ENCODE results near the gene SUSD3. TPM values are rescaled to one million over a fixed set of nuclear protein-coding genes. Genes with fewer than 3 reads are reported as not detected.

Gene SUSD3
- total and polyA plus RNA-seq, 2 donors from 2014 or later = 12.2 to 34.6 TPM

GRCh38 chr9:93033531-93033930, 25.0 kb upstream of the SUSD3 start:
- TF ChIP-seq, protein P1, sequence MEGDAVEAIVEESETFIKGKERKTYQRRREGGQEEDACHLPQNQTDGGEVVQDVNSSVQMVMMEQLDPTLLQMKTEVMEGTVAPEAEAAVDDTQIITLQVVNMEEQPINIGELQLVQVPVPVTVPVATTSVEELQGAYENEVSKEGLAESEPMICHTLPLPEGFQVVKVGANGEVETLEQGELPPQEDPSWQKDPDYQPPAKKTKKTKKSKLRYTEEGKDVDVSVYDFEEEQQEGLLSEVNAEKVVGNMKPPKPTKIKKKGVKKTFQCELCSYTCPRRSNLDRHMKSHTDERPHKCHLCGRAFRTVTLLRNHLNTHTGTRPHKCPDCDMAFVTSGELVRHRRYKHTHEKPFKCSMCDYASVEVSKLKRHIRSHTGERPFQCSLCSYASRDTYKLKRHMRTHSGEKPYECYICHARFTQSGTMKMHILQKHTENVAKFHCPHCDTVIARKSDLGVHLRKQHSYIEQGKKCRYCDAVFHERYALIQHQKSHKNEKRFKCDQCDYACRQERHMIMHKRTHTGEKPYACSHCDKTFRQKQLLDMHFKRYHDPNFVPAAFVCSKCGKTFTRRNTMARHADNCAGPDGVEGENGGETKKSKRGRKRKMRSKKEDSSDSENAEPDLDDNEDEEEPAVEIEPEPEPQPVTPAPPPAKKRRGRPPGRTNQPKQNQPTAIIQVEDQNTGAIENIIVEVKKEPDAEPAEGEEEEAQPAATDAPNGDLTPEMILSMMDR (IDR thresholded peaks at IDR 0.05; ENCODE audit: borderline replicate concordance, extremely low read depth, insufficient read depth) = no peak
- DNase-seq = peak in 1 of 5 donors; percentile 60
- Histone ChIP-seq H3K4me3 (ENCODE audit: low read length in 3 of 3) (no peak overlapping the region), H3K9ac (ENCODE audit: low read length in 3 of 3) (no peak overlapping the region), H3K27ac (ENCODE audit: low read depth in 2 of 2, low read length in 2 of 2) (no peak overlapping the region), H3K36me3 (ENCODE audit: control insufficient read depth in 2 of 3, insufficient read depth in 3 of 3, low read length in 3 of 3) (no peaks in the 10 kb centered on the region), H3K4me1 (ENCODE audit: control insufficient read depth in 2 of 3, insufficient read depth in 2 of 3, low read depth in 1 of 3, low read length in 3 of 3) (no peaks in the 10 kb centered on the region), H3K27me3 (ENCODE audit: control insufficient read depth, insufficient read depth, low read length) (no peaks in the 10 kb centered on the region), H3K9me3 (ENCODE audit: control insufficient read depth in 2 of 3, insufficient read depth in 1 of 3, low read length in 3 of 3) (no peaks in the 10 kb centered on the region)
- intact Hi-C loops (cut with DNase I) = no loop called here
- no peak for FAIRE-seq

DNA sequence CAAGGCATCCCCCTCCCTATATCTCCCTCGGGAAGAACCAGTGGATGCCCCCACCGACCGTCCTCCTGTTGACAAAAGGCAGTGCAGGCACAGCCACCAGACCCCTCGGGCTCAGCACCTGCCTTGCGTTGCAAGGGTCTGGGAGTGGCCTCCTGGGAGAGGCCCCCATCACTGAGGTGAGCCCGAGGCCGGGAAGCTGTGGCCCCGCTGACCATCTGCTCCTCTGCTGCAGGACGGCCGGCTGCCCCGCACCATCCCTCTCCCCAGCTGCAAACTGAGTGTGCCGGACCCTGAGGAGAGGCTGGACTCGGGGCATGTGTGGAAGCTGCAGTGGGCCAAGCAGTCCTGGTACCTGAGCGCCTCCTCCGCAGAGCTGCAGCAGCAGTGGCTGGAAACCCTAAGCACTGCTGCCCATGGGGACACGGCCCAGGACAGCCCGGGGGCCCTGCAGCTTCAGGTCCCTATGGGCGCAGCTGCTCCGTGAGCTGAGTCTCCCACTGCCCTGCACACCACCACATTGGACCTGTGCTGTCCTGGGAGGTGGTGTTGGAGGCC, 23.3 kb upstream of the SUSD3 start:
- intact Hi-C loops (cut with DNase I) = no loop called here
- FAIRE-seq (no peak), DNase-seq (no peak)
- Histone ChIP-seq H3K9me3 (ENCODE audit: control insufficient read depth in 2 of 3, insufficient read depth in 1 of 3, low read length in 3 of 3) (no peaks in the 10 kb centered on the region), H3K36me3 (ENCODE audit: control insufficient read depth in 2 of 3, insufficient read depth in 3 of 3, low read length in 3 of 3) (no peaks in the 10 kb centered on the region), H3K4me3 (ENCODE audit: low read length in 3 of 3) (no peak overlapping the region), H3K27ac (ENCODE audit: low read depth in 2 of 2, low read length in 2 of 2) (no peak overlapping the region), H3K27me3 (ENCODE audit: control insufficient read depth, insufficient read depth, low read length) (no peaks in the 10 kb centered on the region), H3K9ac (ENCODE audit: low read length in 3 of 3) (no peak overlapping the region), H3K4me1 (ENCODE audit: control insufficient read depth in 2 of 3, insufficient read depth in 2 of 3, low read depth in 1 of 3, low read length in 3 of 3) (no peaks in the 10 kb centered on the region)
- TF ChIP-seq, protein P1 (IDR thresholded peaks at IDR 0.05; ENCODE audit: borderline replicate concordance, extremely low read depth, insufficient read depth) = no peak

GRCh38 chr9:93035821-93036351, 22.6 kb upstream of the SUSD3 start:
- H3K9ac ChIP-seq (ENCODE audit: low read length in 3 of 3) = no peak overlapping the region
- TF ChIP-seq, protein P1 (IDR thresholded peaks at IDR 0.05; ENCODE audit: borderline replicate concordance, extremely low read depth, insufficient read depth) = no peak
- H3K4me1 ChIP-seq (ENCODE audit: control insufficient read depth in 2 of 3, insufficient read depth in 2 of 3, low read depth in 1 of 3, low read length in 3 of 3) = no peaks in the 10 kb centered on the region
- no peak overlapping the region for H3K27ac ChIP-seq (ENCODE audit: low read depth in 2 of 2, low read length in 2 of 2)
- no peaks in the 10 kb centered on the region for H3K9me3 ChIP-seq (ENCODE audit: control insufficient read depth in 2 of 3, insufficient read depth in 1 of 3, low read length in 3 of 3)
- FAIRE-seq (no peak), DNase-seq (no peak)
- no peak overlapping the region for H3K4me3 ChIP-seq (ENCODE audit: low read length in 3 of 3)
- no peaks in the 10 kb centered on the region for H3K36me3 ChIP-seq (ENCODE audit: control insufficient read depth in 2 of 3, insufficient read depth in 3 of 3, low read length in 3 of 3)
- intact Hi-C loops (cut with DNase I) = no loop called here
- H3K27me3 ChIP-seq (ENCODE audit: control insufficient read depth, insufficient read depth, low read length) = no peaks in the 10 kb centered on the region

Measured in kidney (tissue), 14 donors.